Measurements from ENCODE around the gene CBFA2T3. TPM values are rescaled to one million over a fixed set of nuclear protein-coding genes. Genes with fewer than 3 reads are reported as not detected.

CBFA2T3 gene
- 2.3 TPM for total RNA-seq

GRCh38 chr16:88977018-88977811, at the start of gene CBFA2T3:
Gene CBFA2T3 (minus strand): TSS chr16:88977207. CDS start chr16:88976807, 400 bp downstream.

GRCh38 chr16:88866151-88866920, 110.7 kb downstream of the CBFA2T3 start, which contains the start of gene PABPN1L:
Gene PABPN1L (minus strand): TSS chr16:88866660. CDS start chr16:88866606, 54 bp downstream.

GRCh38 chr16:88856828-88857727, 119.9 kb downstream of the CBFA2T3 start, which contains the start of the genes GALNS and TRAPPC2L:
Gene GALNS (minus strand): TSS chr16:88856947. CDS start chr16:88856877, 70 bp downstream.
Gene TRAPPC2L (plus strand): TSS chr16:88857127. CDS start chr16:88857151, 24 bp downstream.

Other genes starting within 250 kb of the CBFA2T3 start
- gene PIEZO1, start 192.0 kb downstream of the CBFA2T3 start, total RNA-seq = 7.8 TPM
- gene CDT1, start 173.4 kb downstream of the CBFA2T3 start, total RNA-seq = 7.8 TPM
- gene APRT, start 165.3 kb downstream of the CBFA2T3 start, total RNA-seq = 15.0 TPM
- 17.5 TPM for gene GALNS, start 120.3 kb downstream of the CBFA2T3 start, total RNA-seq
- gene TRAPPC2L, start 120.1 kb downstream of the CBFA2T3 start, total RNA-seq = 35.8 TPM
- gene PABPN1L, start 110.5 kb downstream of the CBFA2T3 start, total RNA-seq = not detected
- 12.2 TPM for gene ACSF3, start 116.6 kb upstream of the CBFA2T3 start, total RNA-seq
- gene CDH15, start 194.5 kb upstream of the CBFA2T3 start, total RNA-seq = 0.23 TPM
- gene SLC22A31, start 223.3 kb upstream of the CBFA2T3 start, total RNA-seq = not detected
- gene ZNF778, start 240.5 kb upstream of the CBFA2T3 start, total RNA-seq = 21.2 TPM